Activated T-helper 1 cell treated with anti-CD3 and anti-CD28 coated beads, Interleukin-12 subunit alpha, Interleukin-12 subunit beta, Interleukin-2, Interleukin-4 antibody, amounts not matched to agents 30 ng/mL and 10 ng/mL and 1 ng/mL, durations not matched to agents 14 hours and 24 hours and 36 hours (primary cell): Measurements from ENCODE around the gene ZEB1. TPM values are rescaled to one million over a fixed set of nuclear protein-coding genes. Genes with fewer than 3 reads are reported as not detected.
"Not testable (repeated sequence)": the region's sequence is repeated elsewhere in the genome, so short reads cannot be mapped to it uniquely, and the experiment has no call there.

Experiments
- DNase-seq: peaks from one replicate; pipeline ENCODE4 v3.0.0; 2021; ENCODE audit warnings: low spot score
- H3K27ac Mint-ChIP-seq: one replicate; pipeline ENCODE4 v1.8.0; 2021; ENCODE audit warnings: mild to moderate bottlenecking, mixed read lengths
- H3K27me3 Mint-ChIP-seq: one replicate; pipeline ENCODE4 v1.8.0; 2022; ENCODE audit warnings: mild to moderate bottlenecking, moderate library complexity, mixed read lengths; ENCODE audit not compliant: insufficient read depth
- H3K36me3 Mint-ChIP-seq: one replicate; pipeline ENCODE4 v1.8.0; 2021; ENCODE audit warnings: low read depth, mixed read lengths
- H3K4me1 Mint-ChIP-seq: one replicate; pipeline ENCODE4 v1.8.0; 2021; ENCODE audit warnings: low read depth, mixed read lengths
- H3K4me3 Mint-ChIP-seq: one replicate; pipeline ENCODE4 v1.8.0; 2021; ENCODE audit warnings: mild to moderate bottlenecking, moderate library complexity, mixed read lengths
- H3K9me3 Mint-ChIP-seq: one replicate; pipeline ENCODE4 v1.8.0; 2021; ENCODE audit warnings: mixed read lengths
- intact Hi-C: fragments of 100-400 bp; cut with micrococcal nuclease; formaldehyde crosslinking; loops from one replicate; pipeline ENCODE4 v1.15.1; 2024
- total RNA-seq: library from RNA; stranded (reverse); gene quantifications from 2 replicates; pipeline ENCODE4 v1.2.3, GENCODE V29; 2022

ZEB1 gene
- total RNA-seq, 1 donor from 2014 or later: 79.8 TPM

GRCh38 chr10:31557854-31558253 lies 238.8 kb downstream of the ZEB1 start:
- DNase-seq: no peak
- peaks cover 9% of the 10 kb centered on the region for H3K27me3 Mint-ChIP-seq
- no peak overlapping the region for H3K4me3 Mint-ChIP-seq
- no peaks in the 10 kb centered on the region for H3K36me3 Mint-ChIP-seq
- intact Hi-C loops: no loop called here
- no peaks in the 10 kb centered on the region for H3K4me1 Mint-ChIP-seq
- peaks cover 43% of the 10 kb centered on the region for H3K9me3 Mint-ChIP-seq
- H3K27ac Mint-ChIP-seq: no peak overlapping the region

- H3K27ac Mint-ChIP-seq, H3K4me1 Mint-ChIP-seq, DNase-seq, H3K36me3 Mint-ChIP-seq, H3K4me3 Mint-ChIP-seq, H3K9me3 Mint-ChIP-seq, intact Hi-C loops, H3K27me3 Mint-ChIP-seq: not testable (repeated sequence)
Measured at GRCh38 chr10:31568252-31568861, 249.3 kb downstream of the ZEB1 start.

GRCh38 chr10:31574577-31574976 lies 255.6 kb downstream of the ZEB1 start:
- intact Hi-C loops: no loop called here
- Mint-ChIP-seq H3K4me1 (no peaks in the 10 kb centered on the region), H3K27ac (no peak overlapping the region), H3K4me3 (no peak overlapping the region), H3K36me3 (no peaks in the 10 kb centered on the region), H3K9me3 (no peaks in the 10 kb centered on the region), H3K27me3 (peaks cover 3% of the 10 kb centered on the region)
- no peak for DNase-seq

GRCh38 chr10:31578181-31578852 lies 259.3 kb downstream of the ZEB1 start:
- DNase-seq: no peak
- Mint-ChIP-seq H3K4me1 (peaks cover 13% of the 10 kb centered on the region), H3K9me3 (no peaks in the 10 kb centered on the region), H3K36me3 (no peaks in the 10 kb centered on the region), H3K27me3 (peaks cover 2% of the 10 kb centered on the region), H3K27ac (no peak overlapping the region), H3K4me3 (no peak overlapping the region)
- intact Hi-C loops: no loop called here

- peaks cover 13% of the 10 kb centered on the region for H3K4me1 Mint-ChIP-seq
- no peaks in the 10 kb centered on the region for H3K27me3 Mint-ChIP-seq
- H3K4me3 Mint-ChIP-seq: no peak overlapping the region
- DNase-seq: no peak
- intact Hi-C loops: no loop called here
- H3K36me3 Mint-ChIP-seq: no peaks in the 10 kb centered on the region
- H3K27ac Mint-ChIP-seq: no peak overlapping the region
- no peaks in the 10 kb centered on the region for H3K9me3 Mint-ChIP-seq
Measured at GRCh38 chr10:31578951-31579350, 259.9 kb downstream of the ZEB1 start.
